NCI-H69 (cell line): ENCODE measurements around the gene MAPK10.

Experiments used
- DNase-seq: peaks from one replicate; lab custom pipeline; 2025; lab: John Stamatoyannopoulos, UW

Gene MAPK10

GRCh38 chr4:86278126-86278525 lies 81.7 kb downstream of the MAPK10 start:
- DNase-seq = no peak

DNA sequence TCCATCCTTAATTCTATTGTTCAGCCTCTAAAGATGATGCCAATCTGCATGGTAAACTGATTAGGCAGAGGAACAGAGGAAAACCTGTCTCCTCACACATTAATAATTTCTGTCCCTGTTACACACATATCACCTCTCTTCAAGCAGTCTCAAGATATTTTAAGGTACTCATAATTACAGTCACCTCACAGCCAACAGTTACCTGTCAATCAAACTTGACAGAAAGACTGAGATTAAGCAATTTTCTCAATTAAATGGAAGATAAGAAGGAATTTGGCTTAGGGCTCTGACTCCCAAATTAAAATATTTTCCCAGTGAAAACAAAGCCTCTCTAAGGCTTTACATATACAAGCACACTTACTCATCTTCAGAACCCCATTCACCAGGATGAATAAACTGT lies 85.2 kb downstream of the MAPK10 start:
- DNase-seq = no peak

DNA sequence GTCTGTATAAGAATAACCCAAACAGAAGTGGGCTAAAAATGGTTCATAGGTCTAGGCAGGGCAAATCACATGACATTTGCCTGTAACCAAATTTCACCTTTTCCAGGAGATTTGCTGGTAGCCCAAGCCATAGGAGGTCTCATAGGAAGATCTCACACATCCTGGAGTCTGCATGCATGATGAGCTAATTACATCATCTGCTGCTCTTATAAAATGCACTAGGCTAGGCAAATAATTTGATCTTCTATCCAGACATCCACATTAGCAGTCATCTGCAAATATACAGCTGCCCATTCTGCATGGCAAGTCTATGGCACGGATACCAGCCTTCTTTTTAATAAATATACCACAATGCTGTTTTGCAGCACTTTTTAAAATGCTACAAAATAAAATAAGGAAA lies 87.2 kb downstream of the MAPK10 start:
- DNase-seq = peak; percentile 36

GRCh38 chr4:86271057-86271456 lies 88.8 kb downstream of the MAPK10 start:
- no peak for DNase-seq

GRCh38 chr4:86269354-86269753 lies 90.5 kb downstream of the MAPK10 start:
- DNase-seq = no peak

GRCh38 chr4:86264241-86264640 lies 95.6 kb downstream of the MAPK10 start:
- peak; percentile 59 for DNase-seq

- DNase-seq = no peak
Observed at GRCh38 chr4:86261636-86262035, 98.2 kb downstream of the MAPK10 start.

DNA sequence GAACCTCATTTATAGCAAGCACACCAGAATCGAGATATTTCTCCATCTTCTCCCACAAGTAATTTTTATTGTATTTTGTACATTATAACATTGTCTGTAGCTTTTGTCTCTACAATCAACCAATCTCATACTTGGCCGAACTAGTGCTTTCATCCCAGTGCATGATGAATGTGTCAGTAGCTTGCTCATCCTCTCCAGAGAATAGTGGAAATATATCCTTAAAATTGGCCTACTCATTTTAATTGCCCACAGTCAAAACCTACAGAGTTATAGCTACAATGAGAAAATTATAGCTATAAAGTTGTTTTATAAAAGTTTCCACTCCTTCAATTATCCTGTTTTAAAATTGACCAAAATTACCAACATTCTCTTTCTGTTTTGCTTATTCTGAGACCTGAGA lies 103.8 kb downstream of the MAPK10 start:
- DNase-seq = no peak

GRCh38 chr4:86250619-86251018 lies 109.2 kb downstream of the MAPK10 start:
- no peak for DNase-seq

- no peak for DNase-seq
Observed at GRCh38 chr4:86250006-86250405, 109.8 kb downstream of the MAPK10 start.

GRCh38 chr4:86249074-86249473 lies 110.8 kb downstream of the MAPK10 start:
- DNase-seq = no peak

- no peak for DNase-seq
Observed at GRCh38 chr4:86247906-86248305, 111.9 kb downstream of the MAPK10 start.

- DNase-seq = peak; percentile 16
Observed at GRCh38 chr4:86247320-86247719, 112.5 kb downstream of the MAPK10 start.

DNA sequence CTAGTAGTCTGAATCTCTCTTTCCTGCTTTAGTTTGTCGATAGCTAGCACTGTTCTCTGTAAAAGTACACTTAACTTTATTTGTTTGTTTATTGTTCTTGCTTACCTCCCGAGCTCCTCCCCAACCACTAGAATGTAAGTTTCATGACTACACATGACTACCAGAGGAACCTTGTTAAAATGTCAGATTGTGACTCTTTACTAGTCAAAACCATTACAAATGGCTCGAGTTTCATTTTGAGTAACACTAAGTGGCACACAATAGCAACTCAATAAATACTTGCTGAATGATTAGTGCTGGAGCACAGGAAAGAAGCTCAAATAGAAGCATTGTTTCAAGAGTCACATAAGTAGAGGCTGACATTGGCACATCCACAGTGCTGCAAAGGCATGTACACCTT lies 116.1 kb downstream of the MAPK10 start:
- DNase-seq = no peak

DNA sequence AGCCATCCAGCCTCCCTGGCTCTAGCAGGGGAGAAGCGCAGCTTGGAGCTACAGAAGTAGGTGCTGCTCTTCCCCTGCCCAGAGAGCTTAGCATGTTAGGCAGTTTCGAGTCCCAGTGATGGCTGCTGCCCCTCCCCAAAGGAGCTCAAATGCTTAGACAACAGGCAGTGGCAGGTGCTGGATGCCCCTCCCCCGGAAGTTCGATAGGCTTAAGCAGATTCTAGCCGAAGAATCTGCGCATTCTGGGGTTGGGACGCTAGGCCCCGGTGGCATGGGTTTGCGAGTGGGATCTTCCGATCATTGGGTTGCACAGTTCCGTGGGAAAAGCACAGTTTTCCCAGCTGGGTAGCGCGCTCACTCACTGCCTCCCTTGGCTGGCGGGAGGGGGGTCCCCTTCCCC lies 117.2 kb downstream of the MAPK10 start:
- no peak for DNase-seq

DNA sequence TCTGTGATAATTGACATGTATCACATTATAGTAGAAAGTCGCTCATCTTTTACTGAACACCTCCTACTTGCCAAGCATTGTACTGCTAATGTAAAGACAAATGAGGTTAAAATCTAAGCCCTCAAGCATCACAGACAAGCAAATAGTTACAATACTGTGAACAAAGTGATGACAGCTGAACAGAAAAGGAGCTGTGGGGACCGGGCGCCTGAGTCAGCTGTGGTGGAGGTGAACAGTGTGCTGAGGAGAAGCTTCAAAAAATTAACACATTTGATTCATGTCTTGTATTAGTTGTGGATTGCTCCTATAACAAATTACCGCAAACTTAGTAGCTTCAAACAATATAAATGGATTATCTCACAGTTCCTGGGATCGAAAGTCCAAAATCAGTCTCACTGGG lies 124.3 kb downstream of the MAPK10 start:
- no peak for DNase-seq

- no peak for DNase-seq
Observed at GRCh38 chr4:86233681-86234080, 126.2 kb downstream of the MAPK10 start.

GRCh38 chr4:86233090-86233489 lies 126.8 kb downstream of the MAPK10 start:
- no peak for DNase-seq

DNA sequence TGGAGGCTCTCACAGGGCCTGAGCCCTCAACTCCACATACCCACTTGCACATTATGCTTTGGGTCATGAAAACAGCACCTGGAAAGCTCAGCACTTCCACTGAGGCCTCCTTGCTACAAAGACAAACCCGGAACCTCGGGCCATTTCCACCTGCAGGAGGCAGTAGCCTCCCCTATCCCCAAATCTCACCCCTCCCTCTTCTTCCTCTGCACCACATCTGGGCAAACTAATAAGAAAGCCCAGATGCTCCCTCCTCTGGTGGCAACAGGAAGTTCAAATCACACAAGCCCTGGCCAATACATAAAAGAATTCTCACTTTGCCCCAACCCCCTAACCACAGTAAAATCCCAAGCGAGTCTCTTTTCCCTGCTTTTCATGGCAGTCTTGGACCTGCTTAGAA lies 136.4 kb downstream of the MAPK10 start:
- DNase-seq = peak; percentile 61

DNA sequence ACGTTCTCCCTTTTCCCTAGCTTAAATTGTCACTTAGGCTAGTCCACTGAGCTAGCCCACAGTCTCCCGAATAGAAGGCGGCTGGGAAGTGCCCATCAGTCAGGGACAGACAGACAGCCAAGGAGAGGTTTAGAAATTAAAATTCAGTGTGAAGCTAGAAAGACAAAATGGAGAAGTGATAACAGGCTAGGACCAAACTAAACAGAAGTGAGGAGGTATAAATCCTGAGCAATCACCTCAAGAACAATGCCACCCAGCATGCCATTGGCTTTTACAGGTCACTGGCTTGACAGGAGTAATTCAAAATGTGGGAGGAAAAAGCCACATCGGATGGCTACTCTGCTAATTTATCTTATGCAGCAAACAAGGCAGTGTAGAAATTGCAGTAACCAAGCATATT lies 138.9 kb downstream of the MAPK10 start:
- DNase-seq = peak; percentile 64

DNA sequence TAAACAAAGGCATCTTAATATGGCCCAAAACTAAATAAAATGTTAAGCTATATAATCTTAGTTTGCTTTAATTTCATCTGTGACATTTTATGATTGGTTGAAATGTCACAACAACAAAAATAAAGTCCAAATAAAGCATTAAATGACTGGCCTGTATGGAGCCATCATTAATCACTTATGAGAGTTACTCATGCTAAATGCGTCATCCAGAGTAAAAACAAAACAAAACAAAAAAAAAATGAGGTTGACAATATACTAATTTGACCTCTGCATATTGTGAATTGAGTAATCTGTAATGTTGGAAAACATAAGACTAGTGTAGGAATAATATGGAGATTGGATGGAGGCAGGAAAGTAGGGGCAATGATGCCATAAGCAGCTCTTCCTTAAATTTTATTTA lies 139.7 kb downstream of the MAPK10 start:
- no peak for DNase-seq

GRCh38 chr4:86218746-86219473 lies 140.9 kb downstream of the MAPK10 start:
- peak; percentile 55 for DNase-seq

GRCh38 chr4:86203176-86203575 lies 156.7 kb downstream of the MAPK10 start:
- no peak for DNase-seq

DNA sequence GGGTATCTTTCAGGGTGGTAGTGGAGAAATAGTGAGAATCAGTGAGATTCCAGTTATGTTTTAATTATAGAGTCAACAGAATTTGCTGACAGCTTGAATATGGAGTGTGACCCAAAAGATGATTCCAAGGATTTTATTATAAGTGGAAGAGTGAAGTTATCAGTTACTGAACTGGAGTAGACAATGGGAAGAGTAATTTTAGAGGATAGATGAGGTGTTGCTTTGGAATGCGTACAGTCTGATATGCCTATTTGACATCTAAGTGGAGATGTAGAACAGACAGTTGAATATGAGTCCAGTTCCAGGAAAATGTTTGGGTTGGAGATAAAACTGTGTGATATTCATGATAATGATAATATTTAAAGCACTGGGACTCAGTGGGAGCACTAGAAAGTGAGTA lies 174.2 kb downstream of the MAPK10 start:
- DNase-seq = no peak
